ENCODE data around the gene PRMT7. TPM values are rescaled to one million over a fixed set of nuclear protein-coding genes. Genes with fewer than 3 reads are reported as not detected.

Gene PRMT7
- total and polyA plus RNA-seq, 9 donors: 27.8 to 43.4 (median 37.8) TPM

- TF ChIP-seq POLR2A (IDR thresholded peaks at IDR 0.05) (no peak), EP300 (IDR thresholded peaks at IDR 0.05) (no peak), CTCF (IDR thresholded peaks at IDR 0.05) (no peak)
- Histone ChIP-seq H3K27me3 (no peaks in the 10 kb centered on the region), H3K9me3 (no peaks in the 10 kb centered on the region), H3K4me1 (ENCODE audit: insufficient read depth) (peaks cover 22% of the 10 kb centered on the region), H3K4me3 (no peak overlapping the region), H3K27ac (no peak overlapping the region), H3K36me3 (no peaks in the 10 kb centered on the region)
- 52 to 75% (median 59%) methylated on average over 4 of the region's 4 CpGs for WGBS, 3 donors
- intact Hi-C loops (cut with DNase I): loop anchor here in 2 of 4 donors (2.0 to 5.0 kb wide), 2 partner anchors 111 to 115 kb away; no protein-coding TSS in a partner anchor
- no peak for DNase-seq
Observed at GRCh38 chr16:68395815-68396214, 85.0 kb downstream of the PRMT7 start.

GRCh38 chr16:68396481-68396880 is 85.7 kb downstream of the PRMT7 start:
- peak in 2 of 5 donors; percentile 41 for DNase-seq
- no peak overlapping the region for H3K4me3 ChIP-seq
- 15 to 24% (median 23%) methylated on average over 6 of the region's 6 CpGs for WGBS, 3 donors
- TF ChIP-seq CTCF (IDR thresholded peaks at IDR 0.05) (peak; percentile 17 to 55 (median 44)), EP300 (IDR thresholded peaks at IDR 0.05) (no peak)
- no peaks in the 10 kb centered on the region for H3K27me3 ChIP-seq
- no peaks in the 10 kb centered on the region for H3K9me3 ChIP-seq
- no peak overlapping the region for H3K27ac ChIP-seq
- intact Hi-C loops (cut with DNase I): loop anchor here in 2 of 4 donors (2.0 to 5.0 kb wide), 2 partner anchors 111 to 114 kb away; no protein-coding TSS in a partner anchor
- no peaks in the 10 kb centered on the region for H3K36me3 ChIP-seq
- peaks cover 22% of the 10 kb centered on the region for H3K4me1 ChIP-seq (ENCODE audit: insufficient read depth)

GRCh38 chr16:68397710-68398201 is 86.9 kb downstream of the PRMT7 start:
- H3K4me1 ChIP-seq (ENCODE audit: insufficient read depth): peaks cover 22% of the 10 kb centered on the region
- DNase-seq: peak; percentile 42 to 69 (median 60)
- H3K27me3 ChIP-seq: no peaks in the 10 kb centered on the region
- intact Hi-C loops (cut with DNase I): loop anchor here in 2 of 4 donors (2.0 to 5.0 kb wide), 2 partner anchors 110 to 113 kb away; no protein-coding TSS in a partner anchor
- TF ChIP-seq CTCF (IDR thresholded peaks at IDR 0.05): no peak
- no peak for TF ChIP-seq EP300 (IDR thresholded peaks at IDR 0.05)
- no peak for TF ChIP-seq POLR2A (IDR thresholded peaks at IDR 0.05)
- no peaks in the 10 kb centered on the region for H3K9me3 ChIP-seq
- H3K27ac ChIP-seq: peak overlapping the region; percentile 54 to 60
- H3K36me3 ChIP-seq: no peaks in the 10 kb centered on the region
- H3K4me3 ChIP-seq: no peak overlapping the region
- 13 to 19% (median 14%) methylated on average over 6 of the region's 6 CpGs for WGBS, 3 donors

- intact Hi-C loops (cut with DNase I): loop anchor here in 1 of 4 donors (5.0 kb wide), 1 partner anchor 108 kb away; no protein-coding TSS in a partner anchor
- Histone ChIP-seq H3K27me3 (no peaks in the 10 kb centered on the region), H3K27ac (peak overlapping the region in 1 of 2 donors; percentile 54), H3K36me3 (no peaks in the 10 kb centered on the region), H3K4me3 (no peak overlapping the region), H3K9me3 (no peaks in the 10 kb centered on the region), H3K4me1 (ENCODE audit: insufficient read depth) (peaks cover 22% of the 10 kb centered on the region)
- 95 to 96% (median 96%) methylated on average over 3 of the region's 3 CpGs for WGBS, 3 donors
- TF ChIP-seq POLR2A (IDR thresholded peaks at IDR 0.05): no peak
- TF ChIP-seq CTCF (IDR thresholded peaks at IDR 0.05): no peak
- TF ChIP-seq EP300 (IDR thresholded peaks at IDR 0.05): no peak
- no peak for DNase-seq
Observed at GRCh38 chr16:68399456-68399855, 88.6 kb downstream of the PRMT7 start.

All from ovary (tissue), 9 donors.